ENCODE data around the gene CMIP.

CMIP gene

GRCh38 chr16:81599034-81599744 lies 154.6 kb downstream of the CMIP start:
- H3F3A ChIP-seq (ENCODE audit: insufficient read depth) = no peaks in the 10 kb centered on the region
- H3K4me3 ChIP-seq (ENCODE audit: insufficient read depth, low read length, poor library complexity, severe bottlenecking) = no peak overlapping the region
- H2AFZ ChIP-seq (ENCODE audit: low read depth, low read length, severe bottlenecking) = no peak overlapping the region
- H4K20me1 ChIP-seq (ENCODE audit: low read depth, low read length) = no peaks in the 10 kb centered on the region; the same call in 1 of the 2 replicates
- no peaks in the 10 kb centered on the region for H3K27me3 ChIP-seq (ENCODE audit: low read length)
- H3K79me2 ChIP-seq (ENCODE audit: insufficient read depth, low read length) = no peaks in the 10 kb centered on the region
- no peak overlapping the region for H3K9ac ChIP-seq (ENCODE audit: low read length)
- no peaks in the 10 kb centered on the region for H3K36me3 ChIP-seq (ENCODE audit: low read length)
- TF ChIP-seq CTCF (IDR thresholded peaks at IDR 0.05; ENCODE audit: insufficient read depth, low read length, poor library complexity, severe bottlenecking) (no peak), EZH2phosphoT487 (conservative IDR thresholded peaks at IDR 0.05; ENCODE audit: low read length) (no peak)
- H3K9me3 ChIP-seq (ENCODE audit: insufficient read depth, low read length) = no peaks in the 10 kb centered on the region
- no peaks in the 10 kb centered on the region for H3K9me2 ChIP-seq (replicated peaks; ENCODE audit: insufficient read depth, low read length)
- no peak overlapping the region for H3K27ac ChIP-seq (ENCODE audit: low read depth, low read length)
- H3K4me2 ChIP-seq (ENCODE audit: low read depth, low read length, poor library complexity, severe bottlenecking) = no peak overlapping the region

- no peak overlapping the region for H3K9ac ChIP-seq (ENCODE audit: low read length)
- H3K4me3 ChIP-seq (ENCODE audit: insufficient read depth, low read length, poor library complexity, severe bottlenecking) = no peak overlapping the region
- no peaks in the 10 kb centered on the region for H3K27me3 ChIP-seq (ENCODE audit: low read length)
- no peaks in the 10 kb centered on the region for H3K9me3 ChIP-seq (ENCODE audit: insufficient read depth, low read length)
- no peaks in the 10 kb centered on the region for H3K79me2 ChIP-seq (ENCODE audit: insufficient read depth, low read length)
- H3K27ac ChIP-seq (ENCODE audit: low read depth, low read length) = no peak overlapping the region
- H3K36me3 ChIP-seq (ENCODE audit: low read length) = no peaks in the 10 kb centered on the region
- no peaks in the 10 kb centered on the region for H3F3A ChIP-seq (ENCODE audit: insufficient read depth)
- no peak overlapping the region for H2AFZ ChIP-seq (ENCODE audit: low read depth, low read length, severe bottlenecking)
- H3K4me2 ChIP-seq (ENCODE audit: low read depth, low read length, poor library complexity, severe bottlenecking) = no peak overlapping the region
- H3K9me2 ChIP-seq (replicated peaks; ENCODE audit: insufficient read depth, low read length) = no peaks in the 10 kb centered on the region
- no peaks in the 10 kb centered on the region; the same call in 1 of the 2 replicates for H4K20me1 ChIP-seq (ENCODE audit: low read depth, low read length)
- TF ChIP-seq EZH2phosphoT487 (conservative IDR thresholded peaks at IDR 0.05; ENCODE audit: low read length) (no peak), CTCF (IDR thresholded peaks at IDR 0.05; ENCODE audit: insufficient read depth, low read length, poor library complexity, severe bottlenecking) (no peak)
Measured at GRCh38 chr16:81600275-81600674, 155.7 kb downstream of the CMIP start.

GRCh38 chr16:81601008-81601428 lies 156.4 kb downstream of the CMIP start:
- no peak overlapping the region for H3K9ac ChIP-seq (ENCODE audit: low read length)
- no peaks in the 10 kb centered on the region for H3K79me2 ChIP-seq (ENCODE audit: insufficient read depth, low read length)

More at GRCh38 chr16:81601008-81601428, 156.4 kb downstream of the CMIP start:
- no peaks in the 10 kb centered on the region for H3K27me3 ChIP-seq (ENCODE audit: low read length)
- no peaks in the 10 kb centered on the region for H3K9me2 ChIP-seq (replicated peaks; ENCODE audit: insufficient read depth, low read length)
- H3K4me2 ChIP-seq (ENCODE audit: low read depth, low read length, poor library complexity, severe bottlenecking) = no peak overlapping the region
- H2AFZ ChIP-seq (ENCODE audit: low read depth, low read length, severe bottlenecking) = no peak overlapping the region
- TF ChIP-seq CTCF (IDR thresholded peaks at IDR 0.05; ENCODE audit: insufficient read depth, low read length, poor library complexity, severe bottlenecking) (no peak), EZH2phosphoT487 (conservative IDR thresholded peaks at IDR 0.05; ENCODE audit: low read length) (no peak)
- H3K36me3 ChIP-seq (ENCODE audit: low read length) = no peaks in the 10 kb centered on the region
- H3K27ac ChIP-seq (ENCODE audit: low read depth, low read length) = no peak overlapping the region
- H4K20me1 ChIP-seq (ENCODE audit: low read depth, low read length) = no peaks in the 10 kb centered on the region; the same call in 1 of the 2 replicates
- H3K9me3 ChIP-seq (ENCODE audit: insufficient read depth, low read length) = no peaks in the 10 kb centered on the region
- no peaks in the 10 kb centered on the region for H3F3A ChIP-seq (ENCODE audit: insufficient read depth)
- no peak overlapping the region for H3K4me3 ChIP-seq (ENCODE audit: insufficient read depth, low read length, poor library complexity, severe bottlenecking)
